Mucosa of descending colon (tissue), 3 donors: ENCODE results near the gene INSRR. TPM values are rescaled to one million over a fixed set of nuclear protein-coding genes. Genes with fewer than 3 reads are reported as not detected.

Experiments used
- ATAC-seq: fragments of 200-7000 bp; cut with Tn5 transposase; one replicate; pipeline ENCODE4 v1.9.1; 2020; ENCODE audit warnings: mild to moderate bottlenecking, moderate library complexity
- DNase-seq, 3 donors: peaks; one replicate each; pipeline ENCODE4 v3.0.0-alpha.2; 2020
- H3K36me3 ChIP-seq: fragments of 200-600 bp; one replicate; pipeline ENCODE4 v1.8.0; 2021; ENCODE audit warnings: low read depth, mild to moderate bottlenecking
- H3K4me1 ChIP-seq: fragments of 200-600 bp; one replicate; pipeline ENCODE4 v1.8.0; 2021; ENCODE audit warnings: low read depth, mild to moderate bottlenecking
- H3K4me3 ChIP-seq: fragments of 200-600 bp; one replicate; pipeline ENCODE4 v1.8.0; 2021; ENCODE audit warnings: mild to moderate bottlenecking
- H3K9me3 ChIP-seq: fragments of 200-600 bp; one replicate; pipeline ENCODE4 v1.8.0; 2021; ENCODE audit warnings: mild to moderate bottlenecking
- CTCF ChIP-seq: fragments of 200-600 bp; IDR thresholded peaks from one replicate; pipeline ENCODE4 v1.8.0; 2022; ENCODE audit warnings: antibody characterized with exemption, mild to moderate bottlenecking
- intact Hi-C, 2 donors: fragments of 100-400 bp; cut with DNase I in 1 of 2; cut with micrococcal nuclease in 1 of 2; formaldehyde crosslinking; loops; one replicate each; pipeline versions ENCODE4 v1.11.0 to v1.11.1; 2022; cut with DNase I, micrococcal nuclease
- total RNA-seq, 3 donors: library from RNA; stranded (reverse); fragmentation: NEBNext Ultra II Directional in 2 of 3; extraction: Animal tissue kit (Norgen Biotek cat#: 25700) in 2 of 3; gene quantifications; one replicate each; pipeline versions ENCODE4 v1.2.1 to v1.2.4, GENCODE V29; 2021 to 2023
- donor health status: DM: no; HTN: no; CAD: no; lungs with moderate emphysema.
- donor health status: DM: no; HTN: no; CAD: no.
- donor health status: DM: no; HTN: yes; CAD: no.

The INSRR gene
- total RNA-seq, 3 donors from 2014 or later, result 0.06 to 0.09 TPM; not detected in 1

DNA sequence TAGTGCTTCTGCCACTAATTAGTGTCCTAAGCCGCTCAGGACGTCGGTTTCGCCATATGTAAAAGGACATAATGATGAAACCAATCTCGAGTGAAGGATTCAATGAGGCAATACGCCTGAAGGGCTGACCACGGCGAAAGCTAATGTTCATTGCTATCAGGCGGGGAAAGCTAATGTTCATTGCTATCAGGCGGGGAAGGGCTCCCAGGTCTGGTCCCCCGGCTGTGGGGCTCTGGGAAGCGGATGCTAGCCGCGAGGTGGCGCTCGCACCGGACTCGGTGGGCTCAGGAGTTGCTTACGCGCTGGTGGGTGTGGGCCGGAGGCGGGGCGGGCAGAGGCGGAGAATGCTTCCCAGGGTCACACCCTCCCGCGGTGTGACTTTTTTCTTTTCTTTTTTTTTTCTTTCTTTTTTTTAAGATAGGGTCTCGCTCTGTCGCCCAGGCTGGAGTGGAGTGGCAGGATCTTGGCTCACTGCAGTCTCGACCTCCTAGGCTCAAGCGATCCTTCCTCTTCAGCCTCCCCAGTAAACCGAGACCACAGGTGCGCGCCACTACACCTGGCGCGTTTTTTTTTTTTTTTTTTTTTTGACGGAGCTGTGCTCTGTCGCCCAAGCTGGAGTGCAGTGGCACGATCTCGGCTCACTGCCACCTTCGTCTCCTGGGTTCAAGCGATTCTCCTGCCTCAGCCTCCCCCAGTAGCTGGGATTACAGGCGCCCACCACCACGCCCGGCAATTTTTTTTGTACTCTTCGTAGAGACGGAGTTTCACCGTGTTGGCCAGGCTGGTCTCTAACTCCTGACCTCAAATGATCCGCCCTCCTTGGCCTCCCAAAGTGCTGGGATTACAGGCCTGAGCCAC, 33.5 kb upstream of the INSRR start:
- Histone ChIP-seq H3K4me1 (peaks cover 3% of the 10 kb centered on the region), H3K36me3 (no peaks in the 10 kb centered on the region), H3K4me3 (no peak overlapping the region), H3K9me3 (no peaks in the 10 kb centered on the region)
- ATAC-seq (peak; percentile 95), DNase-seq (peak; percentile 90 to 96 (median 94))
- TF ChIP-seq CTCF, result peak; percentile 79
- intact Hi-C loops, result no loop called here

DNA sequence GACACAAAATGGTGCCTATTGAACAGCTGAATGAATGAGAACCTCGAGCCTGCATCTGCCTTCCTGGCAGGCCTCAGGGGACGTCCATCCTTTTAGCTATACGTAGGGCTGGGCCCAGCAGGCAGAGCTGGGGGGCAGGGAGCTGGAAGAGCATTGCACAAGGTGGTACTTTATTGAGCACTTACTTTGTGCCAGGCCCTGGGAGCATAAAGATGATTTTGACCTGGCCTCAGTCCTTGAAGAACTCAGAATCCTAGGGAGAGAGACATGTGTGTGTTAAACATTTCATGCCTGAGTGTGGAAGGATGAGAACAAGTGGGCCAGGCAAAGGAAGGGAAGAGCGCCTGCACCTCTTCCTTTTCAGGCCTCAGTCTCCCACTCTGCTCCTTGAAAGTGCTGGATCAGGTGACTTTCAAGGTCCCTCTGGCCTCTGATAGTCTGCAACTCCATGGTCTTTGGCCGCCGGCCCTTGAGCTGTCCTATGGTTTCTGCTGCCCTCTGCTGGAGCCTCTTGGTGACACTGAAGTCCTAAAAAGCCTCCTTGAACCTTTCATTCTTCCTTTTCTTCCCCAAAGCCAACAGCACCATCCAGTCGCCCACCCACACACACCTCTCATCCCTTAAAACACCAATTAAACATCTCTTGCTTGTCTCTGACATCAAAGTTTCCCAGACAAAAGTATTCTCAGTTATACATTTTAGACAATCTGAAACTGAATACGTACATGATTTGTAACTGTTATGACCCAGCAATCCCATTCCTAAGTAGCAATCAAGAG, 31.1 kb upstream of the INSRR start:
- Histone ChIP-seq H3K36me3 (no peaks in the 10 kb centered on the region), H3K4me3 (no peak overlapping the region), H3K4me1 (peaks cover 3% of the 10 kb centered on the region), H3K9me3 (no peaks in the 10 kb centered on the region)
- DNase-seq (peak in 2 of 3 donors; percentile 79 to 93), ATAC-seq (peak; percentile 62)
- TF ChIP-seq CTCF, result peak; percentile 68
- intact Hi-C loops, result no loop called here

DNA sequence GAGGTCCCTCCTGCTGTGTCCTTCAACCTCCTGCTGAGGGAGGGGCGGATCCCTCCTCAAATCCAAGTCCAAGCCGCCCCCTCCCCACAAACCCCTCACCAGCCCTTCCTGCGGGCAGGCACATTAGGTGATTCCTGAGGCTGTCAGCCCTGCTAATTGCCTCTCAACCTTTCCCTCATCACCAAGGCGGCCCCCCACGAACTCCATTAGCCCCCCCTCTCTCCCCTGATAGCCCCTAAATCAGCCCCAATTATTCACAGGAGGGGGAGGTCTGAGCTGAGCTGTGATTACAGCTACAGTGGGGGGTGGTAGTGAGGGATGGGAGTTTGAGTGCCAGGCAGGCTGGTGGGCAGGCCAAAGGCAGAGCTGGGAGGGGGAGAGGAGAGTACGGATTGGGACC, 28.8 kb upstream of the INSRR start:
- no peak overlapping the region for H3K4me3 ChIP-seq
- H3K4me1 ChIP-seq, result peaks cover 3% of the 10 kb centered on the region
- DNase-seq, result no peak
- intact Hi-C loops, result no loop called here
- no peaks in the 10 kb centered on the region for H3K9me3 ChIP-seq
- TF ChIP-seq CTCF, result no peak
- no peaks in the 10 kb centered on the region for H3K36me3 ChIP-seq
- ATAC-seq, result no peak

GRCh38 chr1:156887317-156887716, 28.4 kb upstream of the INSRR start:
- intact Hi-C loops, result no loop called here
- ATAC-seq, result no peak
- Histone ChIP-seq H3K9me3 (no peaks in the 10 kb centered on the region), H3K36me3 (no peaks in the 10 kb centered on the region), H3K4me3 (no peak overlapping the region), H3K4me1 (peaks cover 3% of the 10 kb centered on the region)
- TF ChIP-seq CTCF, result no peak
- no peak for DNase-seq

GRCh38 chr1:156886583-156887281, 27.8 kb upstream of the INSRR start:
- ATAC-seq, result no peak
- Histone ChIP-seq H3K36me3 (no peaks in the 10 kb centered on the region), H3K9me3 (no peaks in the 10 kb centered on the region), H3K4me3 (no peak overlapping the region), H3K4me1 (no peaks in the 10 kb centered on the region)
- DNase-seq, result no peak
- TF ChIP-seq CTCF, result no peak
- intact Hi-C loops, result no loop called here
